NCI-H82 treated with DMSO at 0.1 percent for 48 hours (cell line): ENCODE measurements around the gene HMX2.
A peak's percentile ranks its signal among the peaks of the same experiment; 100 is the strongest.

Source experiments
- DNase-seq: peaks from one replicate; lab custom pipeline; 2025; ENCODE audit not compliant: unreplicated experiment; lab: John Stamatoyannopoulos, UW

HMX2 gene

GRCh38 chr10:123139165-123139520 is 8.8 kb upstream of the HMX2 start:
- DNase-seq: no peak

- no peak for DNase-seq
Observed at GRCh38 chr10:123139521-123140163, 8.3 kb upstream of the HMX2 start.

- DNase-seq: no peak
Observed at GRCh38 chr10:123140164-123140982, 7.6 kb upstream of the HMX2 start.

GRCh38 chr10:123140983-123141390 is 6.9 kb upstream of the HMX2 start:
- no peak for DNase-seq

- no peak for DNase-seq
Observed at GRCh38 chr10:123141791-123142700, 5.9 kb upstream of the HMX2 start.

GRCh38 chr10:123142701-123143161 is 5.2 kb upstream of the HMX2 start:
- no peak for DNase-seq

- no peak for DNase-seq
Observed at GRCh38 chr10:123143162-123143824, 4.6 kb upstream of the HMX2 start.

GRCh38 chr10:123143825-123144168 is 4.1 kb upstream of the HMX2 start:
- no peak for DNase-seq

GRCh38 chr10:123144697-123145541 is 3.0 kb upstream of the HMX2 start:
- no peak for DNase-seq

- no peak for DNase-seq
Observed at GRCh38 chr10:123145542-123146012, 2.4 kb upstream of the HMX2 start.

GRCh38 chr10:123146013-123146893 is 1.7 kb upstream of the HMX2 start:
- DNase-seq: peak; percentile 48

- no peak for DNase-seq
Observed at GRCh38 chr10:123146894-123147634, 872 bp upstream of the HMX2 start.

GRCh38 chr10:123148414-123149161 is 652 bp downstream of the HMX2 start:
- DNase-seq: no peak

- DNase-seq: no peak
Observed at GRCh38 chr10:123149162-123149567, 1.2 kb downstream of the HMX2 start.

GRCh38 chr10:123149568-123150270 is 1.8 kb downstream of the HMX2 start:
- no peak for DNase-seq

- no peak for DNase-seq
Observed at GRCh38 chr10:123150271-123150985, 2.5 kb downstream of the HMX2 start.
